Body of pancreas (tissue), 4 donors: ENCODE results near the gene CPLANE2. TPM values are rescaled to one million over a fixed set of nuclear protein-coding genes. Genes with fewer than 3 reads are reported as not detected.
A peak's percentile ranks its signal among the peaks of the same experiment; 100 is the strongest.

ENCODE experiments used
- ATAC-seq: fragments of 150-250 bp; one replicate; pipeline ENCODE4 v1.9.1; 2016
- DNase-seq, 4 donors: peaks; one replicate each; pipeline ENCODE4 v3.0.0-alpha.2; 2019
- H3K27ac ChIP-seq, 4 donors: fragments of 200-600 bp; sonication (generic); 1 replicate in 3 of 4; 2 replicates in 1 of 4; pipeline versions ENCODE4 v1.5.1 to v1.6.1; 2016 to 2019; ENCODE audit warnings: mild to moderate bottlenecking in 1 of 4, mixed read lengths in 1 of 4, moderate library complexity in 1 of 4
- H3K27me3 ChIP-seq, 2 donors: fragments of 200-600 bp; sonication (generic); one replicate each; pipeline ENCODE4 v1.6.0; 2016; ENCODE audit warnings: mild to moderate bottlenecking in 1 of 2
- H3K36me3 ChIP-seq, 2 donors: fragments of 200-600 bp; sonication (generic); replicated peaks in 1 of 2; 2 replicates each; pipeline ENCODE4 v1.5.1; 2016; ENCODE audit warnings: low read depth in 2 of 2; ENCODE audit not compliant: insufficient read depth in 1 of 2
- H3K4me1 ChIP-seq: fragments of 200-600 bp; sonication (generic); one replicate; pipeline ENCODE4 v1.6.0; 2016
- H3K4me3 ChIP-seq, 2 donors: fragments of 200-600 bp; sonication (generic); 1 replicate in 1 of 2; 2 replicates in 1 of 2; pipeline ENCODE4 v1.5.1; 2016 to 2019
- H3K9me3 ChIP-seq, 3 donors: fragments of 200-600 bp; sonication (generic); 1 replicate in 2 of 3; 2 replicates in 1 of 3; pipeline ENCODE4 v1.5.1; 2016
- CTCF ChIP-seq, 7 experiments: fragments of 450-650 bp in 4 of 7; fragments of 200-600 bp in 3 of 7; sonication (generic) in 3 of 7; IDR thresholded peaks; one replicate each; pipeline ENCODE4 v1.5.1; 2016 to 2019; ENCODE audit warnings: antibody characterized with exemption in 7 of 7
- POLR2A ChIP-seq, 3 donors: fragments of 450-650 bp; IDR thresholded peaks; one replicate each; pipeline ENCODE4 v1.6.1; 2016; ENCODE audit warnings: antibody characterized with exemption in 3 of 3, mild to moderate bottlenecking in 2 of 3
- WGBS, 2 donors: methylation state at CpG; one replicate each; pipeline ENCODE4 v1.1.5; 2017; 5-methylcytosine and 5-hydroxymethylcytosine counted together
- intact Hi-C: fragments of 100-400 bp; cut with DNase I; formaldehyde crosslinking; loops from one replicate; pipeline ENCODE4 v1.15.1; 2023
- total RNA-seq, 2 donors: library from RNA; depleted of rRNA; stranded (reverse); fragments of >200 nt; gene quantifications; one replicate each; pipeline ENCODE4 v1.1.0, GENCODE V29; 2016

The CPLANE2 gene
- total RNA-seq, 2 donors from 2014 or later: 3.6 TPM

DNA sequence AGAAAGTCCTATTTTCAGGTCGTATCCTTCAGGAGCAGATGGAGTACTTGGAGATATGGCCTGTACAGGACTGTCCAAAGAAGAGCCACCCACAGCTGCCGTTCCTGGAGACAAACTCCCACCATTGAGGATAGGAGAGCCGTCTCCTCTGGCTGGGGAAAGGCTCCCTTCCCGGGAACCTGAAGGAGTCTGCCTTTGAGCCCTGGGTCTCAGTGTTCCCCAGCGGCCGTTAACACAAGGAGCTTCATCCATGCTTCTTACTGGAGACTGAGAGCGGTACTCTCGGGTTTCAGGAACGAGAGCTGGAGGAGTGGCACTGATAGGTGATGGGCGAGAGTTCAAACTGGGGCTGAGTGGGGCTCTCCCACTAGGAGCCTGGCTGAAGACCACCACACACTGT, 14.4 kb upstream of the CPLANE2 start:
- TF ChIP-seq CTCF (IDR thresholded peaks at IDR 0.05) (no peak), POLR2A (IDR thresholded peaks at IDR 0.05) (no peak)
- H3K36me3 ChIP-seq: peaks cover 0 to 4% of the 10 kb centered on the region in 2 donors
- no peaks in the 10 kb centered on the region for H3K27me3 ChIP-seq
- 79 to 85% methylated on average over 2 to 10 of the region's 10 CpGs for WGBS, 2 donors
- peaks cover 62% of the 10 kb centered on the region for H3K4me1 ChIP-seq
- no peak overlapping the region for H3K4me3 ChIP-seq
- no peak for ATAC-seq
- intact Hi-C loops: loop anchor here (10.0 kb wide), 1 partner anchor 93 kb away; no protein-coding TSS in a partner anchor
- no peaks in the 10 kb centered on the region for H3K9me3 ChIP-seq
- peak overlapping the region in 3 of 4 donors; percentile 0 to 75 (median 40) for H3K27ac ChIP-seq
- no peak for DNase-seq

DNA sequence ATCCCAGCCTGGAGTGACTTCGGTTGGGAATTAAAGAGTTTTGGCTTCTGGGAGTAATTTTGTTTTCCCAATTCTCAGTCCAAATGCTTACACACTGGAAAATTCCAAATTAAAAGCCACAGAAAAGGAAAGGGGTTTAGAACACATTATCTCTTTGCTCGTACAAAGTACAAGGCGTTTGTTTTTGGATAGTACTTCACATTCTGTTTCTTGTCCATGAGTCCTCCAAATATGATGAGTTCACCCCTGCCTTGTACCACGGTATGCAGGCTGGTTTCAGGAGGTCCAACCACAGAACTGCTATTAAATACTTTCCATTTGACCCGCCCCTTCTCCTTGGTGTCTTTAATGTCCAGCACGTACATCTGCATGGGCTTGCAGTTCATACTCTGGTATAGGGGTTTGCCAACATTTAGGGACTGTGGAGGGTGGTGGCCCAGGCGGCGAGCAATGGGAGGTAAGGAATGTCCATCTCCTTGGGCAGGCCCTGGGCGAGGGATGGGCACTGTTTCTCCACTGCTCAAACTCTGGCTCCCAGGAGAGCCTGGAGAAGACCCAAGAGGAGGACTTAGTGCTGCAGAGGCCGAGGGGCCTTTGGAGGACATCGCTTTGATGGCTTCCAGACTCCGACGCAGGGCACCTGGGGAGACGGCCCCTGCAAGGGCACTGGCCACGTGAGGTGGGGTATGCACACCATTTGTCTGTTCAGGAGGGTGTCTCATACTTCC, 13.7 kb upstream of the CPLANE2 start:
- Histone ChIP-seq H3K27me3 (no peaks in the 10 kb centered on the region), H3K4me1 (peaks cover 63% of the 10 kb centered on the region), H3K27ac (peak overlapping the region in 3 of 4 donors; percentile 0 to 75 (median 40)), H3K36me3 (peaks cover 0 to 4% of the 10 kb centered on the region in 2 donors), H3K9me3 (no peaks in the 10 kb centered on the region), H3K4me3 (no peak overlapping the region)
- intact Hi-C loops: loop anchor here (10.0 kb wide), 1 partner anchor 94 kb away; no protein-coding TSS in a partner anchor
- ATAC-seq (no peak), DNase-seq (no peak)
- TF ChIP-seq CTCF (IDR thresholded peaks at IDR 0.05) (no peak), POLR2A (IDR thresholded peaks at IDR 0.05) (no peak)
- 82 to 83% methylated on average over 15 of the region's 15 CpGs for WGBS, 2 donors

DNA sequence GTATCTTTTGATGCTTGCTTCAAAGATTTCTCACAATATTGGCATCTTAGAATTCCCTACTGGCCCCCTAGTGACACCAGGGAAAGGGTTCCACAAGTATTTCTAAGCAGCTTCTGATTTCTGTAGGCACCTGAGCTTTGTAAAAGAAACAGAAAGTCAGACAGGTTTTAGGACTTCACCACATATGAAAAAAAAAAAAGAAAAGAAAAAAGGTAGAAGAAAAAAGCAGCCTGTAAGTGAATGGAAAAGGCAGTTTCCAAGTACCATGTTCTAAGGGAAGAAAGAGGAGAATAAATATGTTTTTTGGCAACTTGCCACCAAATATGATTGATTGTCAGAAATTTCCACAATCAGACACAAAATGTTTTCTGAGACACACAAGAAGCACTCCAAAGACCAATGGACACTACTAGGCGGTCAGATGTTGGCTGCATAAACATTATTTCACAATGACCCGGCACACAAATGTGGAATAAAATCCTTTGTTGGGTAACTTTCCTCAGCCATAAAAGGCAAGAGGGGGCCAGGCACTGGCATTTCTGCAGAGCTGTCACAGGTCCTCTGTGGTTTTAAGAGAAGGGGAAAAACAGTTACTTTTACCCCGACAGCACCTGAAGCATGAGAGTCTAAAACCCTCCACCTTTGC, 12.7 kb upstream of the CPLANE2 start:
- 19 to 20% methylated on average over 3 of the region's 3 CpGs for WGBS, 2 donors
- Histone ChIP-seq H3K4me3 (no peak overlapping the region), H3K4me1 (peaks cover 63% of the 10 kb centered on the region), H3K36me3 (peaks cover 0 to 2% of the 10 kb centered on the region in 2 donors), H3K9me3 (no peaks in the 10 kb centered on the region), H3K27ac (peak overlapping the region in 3 of 4 donors; percentile 75 to 87 (median 83)), H3K27me3 (no peaks in the 10 kb centered on the region)
- peak; percentile 15 for ATAC-seq
- DNase-seq: peak in 3 of 4 donors; percentile 38 to 65 (median 49)
- intact Hi-C loops: loop anchor here (10.0 kb wide), 1 partner anchor 95 kb away; no protein-coding TSS in a partner anchor
- TF ChIP-seq POLR2A (IDR thresholded peaks at IDR 0.05): no peak
- no peak for TF ChIP-seq CTCF (IDR thresholded peaks at IDR 0.05)

GRCh38 chr1:16248603-16249516, 11.9 kb upstream of the CPLANE2 start:
- no peaks in the 10 kb centered on the region for H3K27me3 ChIP-seq
- H3K36me3 ChIP-seq: peaks cover 0 to 2% of the 10 kb centered on the region in 2 donors
- ATAC-seq: peak; percentile 80
- intact Hi-C loops: no loop called here
- peaks cover 63% of the 10 kb centered on the region for H3K4me1 ChIP-seq
- TF ChIP-seq CTCF (IDR thresholded peaks at IDR 0.05) (peak in 1 of 7 experiments; percentile 9), POLR2A (IDR thresholded peaks at IDR 0.05) (peak in 2 of 3 donors; percentile 38 to 44)
- whole genome bisulfite sequencing, 2 donors: 17 to 18% methylated on average over 7 of the region's 7 CpGs
- DNase-seq: peak; percentile 90 to 96 (median 94)
- H3K9me3 ChIP-seq: no peaks in the 10 kb centered on the region
- H3K4me3 ChIP-seq: no peak overlapping the region
- H3K27ac ChIP-seq: peak overlapping the region; percentile 75 to 89 (median 85)
